ENCODE measurements around the gene SFXN5. TPM values are rescaled to one million over a fixed set of nuclear protein-coding genes. Genes with fewer than 3 reads are reported as not detected.

The SFXN5 gene
- total RNA-seq, 1 donor from 2014 or later: 13.1 TPM

- TF ChIP-seq CTCF (IDR thresholded peaks at IDR 0.05): no peak
- H3K27me3 ChIP-seq: no peaks in the 10 kb centered on the region
- H3K9me3 ChIP-seq: no peaks in the 10 kb centered on the region
- peaks cover 10% of the 10 kb centered on the region for H3K36me3 ChIP-seq
- H3K4me1 ChIP-seq: no peaks in the 10 kb centered on the region
- H3K4me3 ChIP-seq: no peak overlapping the region
- DNase-seq (peak; percentile 42), ATAC-seq (no peak)
- intact Hi-C loops (cut with DNase I): no loop called here
- no peak overlapping the region for H3K27ac ChIP-seq
Measured at GRCh38 chr2:72983500-72984161, 87.9 kb downstream of the SFXN5 start.

- H3K27me3 ChIP-seq: no peaks in the 10 kb centered on the region
- H3K27ac ChIP-seq: no peak overlapping the region
- TF ChIP-seq CTCF (IDR thresholded peaks at IDR 0.05): no peak
- intact Hi-C loops (cut with DNase I): no loop called here
- no peaks in the 10 kb centered on the region for H3K9me3 ChIP-seq
- ATAC-seq (no peak), DNase-seq (no peak)
- H3K4me3 ChIP-seq: no peak overlapping the region
- H3K4me1 ChIP-seq: no peaks in the 10 kb centered on the region
- H3K36me3 ChIP-seq: peaks cover 10% of the 10 kb centered on the region
Measured at GRCh38 chr2:72982781-72983499, 88.6 kb downstream of the SFXN5 start.

- Histone ChIP-seq H3K36me3 (peaks cover 10% of the 10 kb centered on the region), H3K4me3 (no peak overlapping the region), H3K4me1 (no peaks in the 10 kb centered on the region), H3K9me3 (no peaks in the 10 kb centered on the region), H3K27me3 (no peaks in the 10 kb centered on the region), H3K27ac (no peak overlapping the region)
- no peak for TF ChIP-seq CTCF (IDR thresholded peaks at IDR 0.05)
- intact Hi-C loops (cut with DNase I): no loop called here
- DNase-seq: no peak
- ATAC-seq: no peak
Measured at GRCh38 chr2:72982219-72982618, 89.3 kb downstream of the SFXN5 start.

- DNase-seq: no peak
- Histone ChIP-seq H3K36me3 (peaks cover 5% of the 10 kb centered on the region), H3K9me3 (no peaks in the 10 kb centered on the region), H3K4me3 (no peak overlapping the region), H3K4me1 (no peaks in the 10 kb centered on the region), H3K27ac (no peak overlapping the region), H3K27me3 (no peaks in the 10 kb centered on the region)
- intact Hi-C loops (cut with DNase I): no loop called here
- TF ChIP-seq CTCF (IDR thresholded peaks at IDR 0.05): no peak
- no peak for ATAC-seq
Measured at GRCh38 chr2:72981536-72981935, 90.0 kb downstream of the SFXN5 start.

GRCh38 chr2:72980535-72981217 is 90.8 kb downstream of the SFXN5 start:
- ATAC-seq: no peak
- Histone ChIP-seq H3K27ac (no peak overlapping the region), H3K4me3 (no peak overlapping the region), H3K9me3 (no peaks in the 10 kb centered on the region), H3K27me3 (no peaks in the 10 kb centered on the region), H3K4me1 (no peaks in the 10 kb centered on the region), H3K36me3 (no peaks in the 10 kb centered on the region)
- DNase-seq: no peak
- TF ChIP-seq CTCF (IDR thresholded peaks at IDR 0.05): no peak
- intact Hi-C loops (cut with DNase I): no loop called here
